ENCODE results near the gene LRIT1.

Gene LRIT1

DNA sequence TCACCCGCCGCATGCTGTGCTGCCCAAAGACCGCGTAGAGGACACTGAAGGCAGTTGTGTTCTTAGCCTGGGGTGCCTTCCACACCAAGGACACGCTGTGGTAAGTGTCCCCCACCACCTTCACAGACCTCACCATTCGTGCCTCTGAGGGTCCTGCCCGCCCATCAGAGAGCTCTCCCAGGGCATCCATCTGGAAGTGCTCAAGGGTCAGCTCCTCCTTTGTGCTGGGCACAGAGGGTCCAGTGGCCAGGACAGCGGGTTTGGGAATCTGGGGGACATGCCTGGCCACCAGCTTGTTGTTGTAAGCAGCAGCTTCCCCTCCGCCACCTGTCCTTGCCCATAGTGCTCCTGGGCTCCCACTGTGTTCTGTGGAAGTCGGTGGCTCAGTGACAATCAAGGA is 9.0 kb downstream of the LRIT1 start:
- no peaks in the 10 kb centered on the region for H3K36me3 ChIP-seq (ENCODE audit: insufficient read depth)
- TF ChIP-seq, protein P1, sequence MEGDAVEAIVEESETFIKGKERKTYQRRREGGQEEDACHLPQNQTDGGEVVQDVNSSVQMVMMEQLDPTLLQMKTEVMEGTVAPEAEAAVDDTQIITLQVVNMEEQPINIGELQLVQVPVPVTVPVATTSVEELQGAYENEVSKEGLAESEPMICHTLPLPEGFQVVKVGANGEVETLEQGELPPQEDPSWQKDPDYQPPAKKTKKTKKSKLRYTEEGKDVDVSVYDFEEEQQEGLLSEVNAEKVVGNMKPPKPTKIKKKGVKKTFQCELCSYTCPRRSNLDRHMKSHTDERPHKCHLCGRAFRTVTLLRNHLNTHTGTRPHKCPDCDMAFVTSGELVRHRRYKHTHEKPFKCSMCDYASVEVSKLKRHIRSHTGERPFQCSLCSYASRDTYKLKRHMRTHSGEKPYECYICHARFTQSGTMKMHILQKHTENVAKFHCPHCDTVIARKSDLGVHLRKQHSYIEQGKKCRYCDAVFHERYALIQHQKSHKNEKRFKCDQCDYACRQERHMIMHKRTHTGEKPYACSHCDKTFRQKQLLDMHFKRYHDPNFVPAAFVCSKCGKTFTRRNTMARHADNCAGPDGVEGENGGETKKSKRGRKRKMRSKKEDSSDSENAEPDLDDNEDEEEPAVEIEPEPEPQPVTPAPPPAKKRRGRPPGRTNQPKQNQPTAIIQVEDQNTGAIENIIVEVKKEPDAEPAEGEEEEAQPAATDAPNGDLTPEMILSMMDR (conservative IDR thresholded peaks at IDR 0.05; ENCODE audit: low read depth, low read length), result no peak

GRCh38 chr10:84230359-84230758 is 11.0 kb downstream of the LRIT1 start:
- no peaks in the 10 kb centered on the region for H3K36me3 ChIP-seq (ENCODE audit: insufficient read depth)
- no peaks in the 10 kb centered on the region for H3K79me2 ChIP-seq (ENCODE audit: insufficient read depth, low read depth)
- H3K9ac ChIP-seq, result no peak overlapping the region
- H4K20me1 ChIP-seq (ENCODE audit: insufficient read depth), result no peaks in the 10 kb centered on the region
- no peak overlapping the region for H3K4me3 ChIP-seq (IDR thresholded peaks at IDR 0.05; ENCODE audit: insufficient read depth, low read depth, low read length)
- TF ChIP-seq, protein P1 (conservative IDR thresholded peaks at IDR 0.05; ENCODE audit: low read depth, low read length), result no peak
- H3K4me2 ChIP-seq, result no peak overlapping the region
- no peak overlapping the region for H3K27ac ChIP-seq
- no peak overlapping the region for H2AFZ ChIP-seq (ENCODE audit: low read depth)
- H3K27me3 ChIP-seq (ENCODE audit: insufficient read depth, low read depth), result no peaks in the 10 kb centered on the region
- H3K4me1 ChIP-seq (ENCODE audit: low read depth, poor library complexity, severe bottlenecking), result no peaks in the 10 kb centered on the region

More for the DNA sequence above, 9.0 kb downstream of the LRIT1 start:
- Histone ChIP-seq H2AFZ (ENCODE audit: low read depth) (no peak overlapping the region), H3K27me3 (ENCODE audit: insufficient read depth, low read depth) (no peaks in the 10 kb centered on the region), H3K27ac (no peak overlapping the region), H4K20me1 (ENCODE audit: insufficient read depth) (no peaks in the 10 kb centered on the region), H3K9ac (no peak overlapping the region), H3K4me1 (ENCODE audit: low read depth, poor library complexity, severe bottlenecking) (no peaks in the 10 kb centered on the region), H3K79me2 (ENCODE audit: insufficient read depth, low read depth) (no peaks in the 10 kb centered on the region), H3K4me3 (IDR thresholded peaks at IDR 0.05; ENCODE audit: insufficient read depth, low read depth, low read length) (no peak overlapping the region), H3K4me2 (no peak overlapping the region)

DNA sequence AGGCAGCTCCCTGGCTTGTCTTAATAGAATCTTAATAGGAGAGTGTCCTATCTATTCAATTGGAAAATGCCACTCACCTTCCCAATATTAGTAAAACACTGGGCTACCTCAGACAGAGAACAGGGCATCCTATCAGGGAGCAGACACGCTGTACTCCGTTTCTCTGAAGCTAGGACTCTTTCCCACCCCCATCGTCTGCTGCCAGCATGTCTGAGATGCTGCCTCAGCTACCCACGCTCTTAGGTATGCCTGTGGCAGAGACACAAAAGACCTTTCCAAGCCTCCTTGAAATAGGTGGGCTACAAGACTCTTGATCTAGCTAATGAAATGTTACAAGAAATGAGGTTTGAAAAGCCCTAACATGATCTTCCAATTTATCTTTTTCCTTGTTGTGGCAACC is 13.5 kb downstream of the LRIT1 start:
- no peaks in the 10 kb centered on the region for H3K36me3 ChIP-seq (ENCODE audit: insufficient read depth)
- TF ChIP-seq, protein P1 (conservative IDR thresholded peaks at IDR 0.05; ENCODE audit: low read depth, low read length), result no peak
- H3K79me2 ChIP-seq (ENCODE audit: insufficient read depth, low read depth), result no peaks in the 10 kb centered on the region
- no peak overlapping the region for H3K4me2 ChIP-seq
- H3K9ac ChIP-seq, result no peak overlapping the region
- H3K27ac ChIP-seq, result no peak overlapping the region
- no peak overlapping the region for H3K4me3 ChIP-seq (IDR thresholded peaks at IDR 0.05; ENCODE audit: insufficient read depth, low read depth, low read length)
- H3K27me3 ChIP-seq (ENCODE audit: insufficient read depth, low read depth), result no peaks in the 10 kb centered on the region
- no peaks in the 10 kb centered on the region for H4K20me1 ChIP-seq (ENCODE audit: insufficient read depth)
- no peak overlapping the region for H2AFZ ChIP-seq (ENCODE audit: low read depth)
- H3K4me1 ChIP-seq (ENCODE audit: low read depth, poor library complexity, severe bottlenecking), result no peaks in the 10 kb centered on the region

DNA sequence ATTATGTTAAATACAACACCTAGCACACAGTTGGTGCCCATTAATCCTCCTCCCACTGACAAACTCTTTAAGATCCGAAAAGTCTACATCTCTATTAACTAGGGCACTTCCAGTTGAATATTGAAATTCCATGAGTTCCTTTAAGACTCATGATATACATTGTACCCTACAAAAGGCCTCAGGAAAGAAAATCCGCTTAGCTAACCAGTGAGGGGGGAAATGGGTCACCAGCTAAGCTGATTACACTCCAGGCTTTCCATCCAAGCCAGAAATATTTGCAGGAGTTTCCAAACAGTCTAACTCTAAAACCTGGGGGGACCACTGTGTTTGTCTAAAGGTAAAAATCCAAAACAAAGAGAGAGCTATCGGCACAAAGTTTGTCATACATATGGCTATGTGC is 14.7 kb downstream of the LRIT1 start:
- Histone ChIP-seq H3K27me3 (ENCODE audit: insufficient read depth, low read depth) (no peaks in the 10 kb centered on the region), H3K9ac (no peak overlapping the region), H3K79me2 (ENCODE audit: insufficient read depth, low read depth) (no peaks in the 10 kb centered on the region), H4K20me1 (ENCODE audit: insufficient read depth) (no peaks in the 10 kb centered on the region), H3K4me1 (ENCODE audit: low read depth, poor library complexity, severe bottlenecking) (no peaks in the 10 kb centered on the region), H3K36me3 (ENCODE audit: insufficient read depth) (no peaks in the 10 kb centered on the region), H3K27ac (no peak overlapping the region), H3K4me2 (no peak overlapping the region), H3K4me3 (IDR thresholded peaks at IDR 0.05; ENCODE audit: insufficient read depth, low read depth, low read length) (no peak overlapping the region), H2AFZ (ENCODE audit: low read depth) (no peak overlapping the region)
- TF ChIP-seq, protein P1 (conservative IDR thresholded peaks at IDR 0.05; ENCODE audit: low read depth, low read length), result no peak

Measured in KMS-11 (cell line).